K562 (cell line): ENCODE measurements around the gene LEO1. TPM values are rescaled to one million over a fixed set of nuclear protein-coding genes. Genes with fewer than 3 reads are reported as not detected.

Experiments used
- ARID3A ChIP-seq: IDR thresholded peaks from 2 replicates; pipeline ENCODE4 v1.6.1; 2012; ENCODE audit warnings: low read depth, low read length, improper control_type of control experiment, borderline replicate concordance
- CEBPG ChIP-seq, 3 experiments: fragments of 200-800 bp in 1 of 3; sonication (Bioruptor generic) in 1 of 3; sonication (generic) in 1 of 3; formaldehyde crosslinking in 1 of 3; IDR thresholded peaks in 2 of 3; conservative IDR thresholded peaks in 1 of 3; 2 replicates each; pipeline versions ENCODE4 v1.6.1 to v1.8.0; 2016 to 2022; ENCODE audit warnings: missing compliant biosample characterization in 2 of 3, missing genetic modification characterization in 2 of 3, mild to moderate bottlenecking in 1 of 3, missing genetic modification reagents in 1 of 3
- ETV5 ChIP-seq: sonication (generic); formaldehyde crosslinking; IDR thresholded peaks from 2 replicates; pipeline ENCODE4 v1.4.0; 2020; ENCODE audit warnings: low read depth, mild to moderate bottlenecking, missing genetic modification reagents
- EZH2 ChIP-seq: IDR thresholded peaks from 2 replicates; pipeline ENCODE4 v1.6.1; 2012; ENCODE audit warnings: low read depth, mild to moderate bottlenecking, inconsistent platforms, low read length, borderline replicate concordance
- HDGF ChIP-seq: fragments of 450-650 bp; IDR thresholded peaks from 2 replicates; pipeline ENCODE4 v1.6.1; 2016
- KDM2B ChIP-seq: fragments of 250-450 bp; sonication (Bioruptor Pico); IDR thresholded peaks from 2 replicates; pipeline ENCODE4 v1.8.0; 2021; ENCODE audit warnings: mild to moderate bottlenecking, moderate library complexity
- KLF10 ChIP-seq: fragments of 250-450 bp; sonication (Bioruptor Pico); IDR thresholded peaks from 2 replicates; pipeline ENCODE4 v1.6.1; 2021; ENCODE audit warnings: matching md5 sums
- MXD1 ChIP-seq: fragments of 250-450 bp; sonication (Bioruptor Pico); IDR thresholded peaks from 2 replicates; pipeline ENCODE4 v1.8.0; 2021; ENCODE audit warnings: borderline replicate concordance, mild to moderate bottlenecking, moderate library complexity; ENCODE audit not compliant: poor library complexity, severe bottlenecking
- NCOR1 ChIP-seq: fragments of 450-650 bp; IDR thresholded peaks from 2 replicates; pipeline ENCODE4 v1.6.1; 2016; ENCODE audit warnings: mild to moderate bottlenecking, moderate library complexity
- NR1H2 ChIP-seq: sonication (generic); formaldehyde crosslinking; IDR thresholded peaks from 2 replicates; pipeline ENCODE4 v1.4.0; 2020; ENCODE audit warnings: mild to moderate bottlenecking, missing genetic modification reagents
- NRF1 ChIP-seq, 2 experiments: fragments of 450-650 bp; IDR thresholded peaks in 1 of 2; conservative IDR thresholded peaks in 1 of 2; 2 replicates each; pipeline ENCODE4 v1.6.1; 2014; ENCODE audit warnings: mild to moderate bottlenecking in 2 of 2
- SAP30 ChIP-seq: fragments of 200-600 bp; sonication (generic); IDR thresholded peaks from 2 replicates; pipeline ENCODE4 v1.6.1; 2012; ENCODE audit warnings: borderline replicate concordance, low read depth, mild to moderate bottlenecking, moderate library complexity, low read length, control low read depth, inconsistent platforms; ENCODE audit not compliant: insufficient read depth, poor library complexity, severe bottlenecking
- SMARCA4 ChIP-seq: fragments of 450-650 bp; IDR thresholded peaks from 2 replicates; pipeline ENCODE4 v1.6.1; 2016
- ZNF212 ChIP-seq: fragments of 450-650 bp; formaldehyde crosslinking; IDR thresholded peaks from 2 replicates; pipeline ENCODE4 v1.4.0; 2020; ENCODE audit warnings: mild to moderate bottlenecking
- ZNF407 ChIP-seq: fragments of 450-650 bp; IDR thresholded peaks from 2 replicates; pipeline ENCODE4 v1.6.1; 2016; ENCODE audit warnings: low read depth
- ZNF583 ChIP-seq: fragments of 250-450 bp; sonication (Bioruptor Pico); IDR thresholded peaks from 2 replicates; pipeline ENCODE4 v1.4.0; 2020
- ZNF830 ChIP-seq: fragments of 250-450 bp; sonication (Bioruptor Pico); IDR thresholded peaks from 2 replicates; pipeline ENCODE4 v1.5.0; 2021; ENCODE audit warnings: mild to moderate bottlenecking
- polyA plus RNA-seq, 8 experiments: library from polyadenylated mRNA; depleted of rRNA in 4 of 8; stranded (reverse) in 5 of 8; unstranded in 3 of 8; fragments of >200 nt; fragmentation: Nextera tagmentation in 2 of 8; fragmentation: Illumina TruSeq in 1 of 8; extraction: Ambion mirVana in 2 of 8; extraction: Trizol in 1 of 8; gene quantifications; 2 replicates each; pipeline versions ENCODE4 v1.2.1 to v1.2.3, GENCODE V29; 2011 to 2014; ENCODE audit warnings: inconsistent platforms in 1 of 8, missing spikeins in 1 of 8
- total RNA-seq, 7 experiments: library from RNA; depleted of rRNA in 6 of 7; stranded (reverse); fragments of >200 nt in 6 of 7; fragmentation: Illumina TruSeq in 2 of 7; extraction: Trizol in 2 of 7; gene quantifications; 2 replicates each; pipeline versions ENCODE4 v1.2.1 to v1.2.3, GENCODE V29; 2011 to 2021; ENCODE audit warnings: low replicate concordance in 1 of 7

Gene LEO1
- total and polyA plus RNA-seq, 9 of the 15 experiments (the other 6 are each of a cell fraction or from before 2014, with no cell fraction given), result 8.4 to 48.3 (median 37.9) TPM

GRCh38 chr15:52019394-52020220, 48.0 kb upstream of the LEO1 start (continued):
- TF ChIP-seq NR1H2 (CRISPR knock-in tag) (no peak), ETV5 (CRISPR knock-in tag) (0 out of 2 replicates have a peak, but pooled peaks have one; percentile 58), SAP30 (peak; percentile 81), SMARCA4 (peak; percentile 31; the same call in 1 of the 2 replicates), ZNF830 (CRISPR knock-in tag) (no peak), KDM2B (CRISPR knock-in tag) (no peak), ARID3A (no peak), ZNF212 (CRISPR knock-in tag) (no peak), NRF1 (conservative IDR thresholded peaks at IDR 0.05 in 1 of 2, IDR thresholded peaks at IDR 0.05 in 1 of 2) (peak; percentile 48 to 59), CEBPG (CRISPR knock-in tag; IDR thresholded peaks at IDR 0.05) (no peak; the same call in 1 of the 2 replicates), CEBPG (tag; conservative IDR thresholded peaks at IDR 0.05 in 1 of 2, IDR thresholded peaks at IDR 0.05 in 1 of 2) (no peak), NCOR1 (peak; percentile 55), KLF10 (CRISPR knock-in tag) (no peak), MXD1 (CRISPR knock-in tag) (no peak), HDGF (no peak), EZH2 (no peak), ZNF407 (no peak), ZNF583 (CRISPR knock-in tag) (no peak)
